HG02840 (cell line): ENCODE data around the gene GANC.
"Not testable (repeated sequence)": the region's sequence is repeated elsewhere in the genome, so short reads cannot be mapped to it uniquely, and the experiment has no call there.

Source experiments
- ATAC-seq: cut with Tn5 transposase; IDR thresholded peaks from one replicate; pipeline ENCODE4 v1.9.1; 2021; ENCODE audit warnings: mild to moderate bottlenecking, moderate library complexity, moderate number of reproducible peaks; ENCODE audit not compliant: unreplicated experiment, low FRiP score

The GANC gene

DNA sequence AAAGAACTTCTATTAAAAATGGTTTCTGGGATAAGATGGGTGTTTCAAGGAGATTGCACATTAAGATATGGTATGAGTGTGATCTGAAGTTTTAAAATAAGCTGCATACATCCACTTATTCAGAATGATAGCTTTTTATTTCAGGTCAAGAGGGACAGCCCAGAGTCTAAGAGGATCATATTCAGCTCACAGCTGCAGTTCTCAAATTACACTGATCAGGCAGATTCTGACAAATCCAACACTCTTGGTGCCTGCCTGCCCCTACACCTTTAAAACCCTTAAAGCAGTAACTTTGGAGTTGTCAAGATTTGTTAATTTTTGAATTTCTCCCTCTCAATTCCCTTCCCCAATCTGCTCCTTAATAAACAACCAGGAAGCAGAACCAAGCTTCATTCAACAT is 9.3 kb downstream of the GANC start:
- ATAC-seq = no peak

DNA sequence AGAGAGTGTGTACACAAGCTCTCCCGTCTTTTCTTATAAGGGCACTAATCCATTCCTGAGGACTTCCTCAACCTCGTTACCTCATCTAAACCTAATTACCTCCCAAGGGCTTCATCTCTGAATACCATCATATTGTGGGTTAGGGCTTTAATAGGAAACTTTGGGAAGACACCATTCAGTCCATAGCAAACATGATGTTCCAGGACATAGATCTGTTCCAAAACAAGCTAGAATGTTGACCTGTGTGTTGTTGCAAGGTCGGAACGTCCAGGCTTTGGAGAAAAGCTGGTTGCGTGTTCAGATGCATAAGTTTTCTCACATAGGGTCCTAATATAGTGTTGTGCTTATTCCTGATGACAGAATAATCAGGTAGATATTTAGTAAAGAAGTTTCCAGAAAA is 9.9 kb downstream of the GANC start:
- no peak for ATAC-seq

DNA sequence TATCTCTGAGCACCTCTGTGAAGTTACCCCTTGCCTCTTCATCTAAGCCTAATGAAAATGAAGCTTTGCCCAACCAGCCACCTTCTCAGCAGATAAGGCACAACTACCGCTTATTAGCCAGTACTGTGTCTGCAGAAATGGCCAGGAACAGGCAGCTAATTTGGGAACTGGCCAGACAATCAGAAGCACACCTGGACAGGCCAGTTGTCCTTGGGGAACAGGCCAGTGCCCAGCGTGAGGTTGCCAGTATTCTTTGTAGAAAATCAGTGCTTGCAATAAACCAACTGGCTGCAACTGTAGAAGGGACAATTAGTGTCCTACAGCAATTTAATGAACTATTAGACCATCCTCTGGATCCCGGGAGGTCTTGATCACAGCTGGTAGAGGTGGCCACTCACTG is 10.7 kb downstream of the GANC start:
- no peak for ATAC-seq

DNA sequence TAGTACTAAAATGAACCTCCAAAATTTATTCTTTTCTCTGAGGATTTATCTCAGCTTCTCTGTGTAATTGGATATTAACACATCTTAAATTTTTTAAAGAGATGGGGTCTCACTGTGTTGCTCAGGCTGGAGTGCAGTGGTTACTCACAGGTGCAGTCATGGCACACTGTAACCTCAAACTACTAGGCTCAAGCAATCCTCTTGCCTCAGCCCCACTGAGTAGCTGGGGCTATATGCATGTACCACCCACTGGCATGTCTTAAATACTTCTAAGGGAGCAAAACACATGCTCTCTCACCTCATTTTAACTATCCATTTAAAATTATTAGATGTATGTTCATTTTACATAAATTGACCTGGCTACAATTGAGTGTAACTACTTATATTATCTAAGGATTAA is 11.6 kb downstream of the GANC start:
- ATAC-seq = no peak

DNA sequence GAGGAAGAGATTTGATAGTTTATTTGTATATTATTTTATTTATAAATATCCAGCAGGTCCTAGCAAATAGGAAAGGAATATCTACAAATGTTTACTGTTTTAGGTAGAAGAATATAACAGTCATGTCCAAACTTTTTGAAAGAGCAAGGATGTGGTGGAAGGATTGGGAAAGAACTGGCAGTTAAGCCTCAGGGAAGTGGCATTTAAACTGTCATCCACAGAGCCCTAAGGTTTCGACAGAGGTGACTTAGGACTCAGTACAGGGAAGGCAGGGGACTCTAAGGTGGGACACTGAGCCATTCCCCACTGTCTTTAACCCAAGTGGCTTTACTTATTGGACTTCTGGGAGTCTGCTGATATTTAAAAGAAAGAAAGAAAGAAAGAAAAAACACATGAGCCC is 12.0 kb downstream of the GANC start:
- no peak for ATAC-seq

DNA sequence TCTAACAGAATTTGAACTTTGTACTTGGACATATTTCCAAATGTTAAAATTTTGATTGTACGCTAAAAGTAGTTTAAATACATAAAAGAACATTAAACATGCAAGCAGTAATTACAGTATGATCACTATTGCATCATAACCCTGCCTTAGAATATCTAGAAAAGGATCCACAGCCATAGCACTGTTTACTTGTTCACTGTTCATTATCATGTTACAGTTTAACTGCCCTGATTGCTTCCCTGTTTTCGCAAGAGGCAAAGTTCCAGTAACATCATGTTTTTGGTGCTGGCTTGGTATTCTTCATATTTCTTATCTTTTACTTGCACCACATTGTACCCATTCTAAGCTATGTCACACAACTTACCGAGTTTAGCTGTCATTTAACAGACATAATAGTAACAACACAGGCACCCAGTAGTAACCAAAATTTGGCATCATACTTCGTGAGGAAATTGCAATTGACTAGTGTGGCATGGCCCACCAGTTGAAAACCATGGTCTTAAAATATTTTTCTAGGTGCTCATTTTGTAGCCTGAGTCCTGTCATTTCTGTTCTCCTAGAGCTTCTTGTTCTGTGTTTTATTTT is 13.5 kb downstream of the GANC start:
- no peak for ATAC-seq

DNA sequence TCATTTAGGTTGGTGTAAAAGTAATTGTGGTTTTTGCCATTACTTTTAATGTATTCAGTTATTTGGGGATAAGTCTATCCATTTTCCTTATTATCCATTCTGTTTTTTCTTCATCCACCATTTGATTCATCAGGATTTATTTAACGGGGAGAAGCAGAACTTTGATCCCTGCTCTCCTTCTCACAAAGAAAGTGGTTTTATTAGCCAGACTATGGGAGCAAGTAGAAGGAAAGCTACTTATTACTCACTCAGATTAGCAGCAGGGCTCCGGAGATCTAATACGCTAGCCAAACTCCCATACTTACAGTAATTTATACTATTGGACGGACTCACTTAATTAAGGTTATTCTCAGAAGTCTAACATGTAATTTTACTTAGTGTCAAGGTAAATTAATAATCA is 14.9 kb downstream of the GANC start:
- ATAC-seq = no peak

DNA sequence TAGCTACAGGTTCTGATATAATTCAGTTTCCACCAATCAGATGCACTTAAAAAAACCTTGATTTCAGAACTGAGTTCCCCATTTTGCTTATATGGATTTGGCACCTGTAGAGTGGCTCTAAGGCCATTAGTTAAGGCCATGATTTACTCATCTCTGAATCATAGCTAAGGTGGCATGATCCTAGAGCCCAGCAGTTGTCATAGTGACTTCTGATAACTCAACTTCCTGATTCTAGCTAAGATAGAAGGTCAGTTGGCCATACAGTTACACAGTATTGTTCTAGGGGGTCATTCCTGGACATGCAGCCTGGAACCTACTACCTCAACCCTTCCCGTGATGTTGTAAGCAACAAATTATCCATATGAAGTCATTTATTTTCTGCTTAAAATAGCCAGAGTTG is 16.2 kb downstream of the GANC start:
- ATAC-seq = no peak

DNA sequence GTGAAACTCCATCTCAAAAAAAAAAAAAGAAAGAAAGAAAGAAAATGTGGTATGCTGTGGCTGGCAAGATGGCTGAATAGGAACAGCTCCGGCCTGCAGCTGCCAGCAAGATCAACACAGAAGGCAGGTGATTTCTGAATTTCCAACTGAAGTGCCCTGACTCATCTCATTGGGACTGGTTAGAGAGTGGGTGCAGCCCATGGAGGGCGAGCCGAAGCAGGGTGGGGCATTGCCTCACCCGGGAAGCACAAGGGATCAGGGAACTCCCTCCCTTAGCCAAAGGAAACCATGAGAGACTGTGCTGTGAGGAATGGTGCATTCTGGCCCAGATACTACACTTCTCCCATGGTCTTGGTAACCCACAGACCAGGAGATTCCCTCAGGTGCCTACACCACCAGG is 28.0 kb downstream of the GANC start:
- ATAC-seq = not testable (repeated sequence)

DNA sequence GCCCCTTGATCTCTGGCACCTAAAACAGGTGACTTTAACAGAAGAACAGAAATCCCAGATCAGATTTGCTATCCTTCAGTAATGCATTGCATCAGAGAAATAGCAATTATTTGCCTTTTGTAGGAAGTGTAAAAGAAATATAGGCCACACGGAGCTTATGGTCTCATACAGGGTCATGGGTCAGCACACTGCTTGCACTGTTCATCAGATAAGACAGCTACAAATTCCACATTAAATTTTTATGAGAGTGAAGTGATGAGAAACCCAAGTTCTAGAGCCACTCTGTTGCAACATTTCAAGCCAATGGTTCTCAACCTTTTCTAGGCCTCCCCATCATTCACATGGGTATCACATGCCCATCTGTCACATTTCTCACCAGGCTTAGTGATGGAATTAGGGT is 33.7 kb downstream of the GANC start:
- no peak for ATAC-seq

DNA sequence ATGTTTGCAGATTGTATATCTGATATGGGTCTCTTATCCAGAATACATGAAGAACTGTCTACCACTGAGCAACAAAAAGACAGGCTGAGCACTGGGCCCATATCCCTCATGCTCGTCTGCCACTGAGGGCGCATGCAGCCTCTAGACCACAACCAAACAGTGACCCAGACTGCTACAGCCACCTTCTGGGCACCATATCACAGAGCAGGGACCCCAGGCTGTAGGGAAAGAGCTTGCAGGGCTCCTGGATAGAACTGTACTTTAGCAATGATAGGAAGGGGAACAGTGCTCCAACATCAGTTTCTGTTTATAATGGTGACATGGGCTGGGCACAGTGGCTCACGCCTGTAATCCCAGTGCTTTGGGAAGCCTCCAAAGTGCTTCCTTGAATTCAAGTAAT is 40.5 kb downstream of the GANC start:
- no peak for ATAC-seq

DNA sequence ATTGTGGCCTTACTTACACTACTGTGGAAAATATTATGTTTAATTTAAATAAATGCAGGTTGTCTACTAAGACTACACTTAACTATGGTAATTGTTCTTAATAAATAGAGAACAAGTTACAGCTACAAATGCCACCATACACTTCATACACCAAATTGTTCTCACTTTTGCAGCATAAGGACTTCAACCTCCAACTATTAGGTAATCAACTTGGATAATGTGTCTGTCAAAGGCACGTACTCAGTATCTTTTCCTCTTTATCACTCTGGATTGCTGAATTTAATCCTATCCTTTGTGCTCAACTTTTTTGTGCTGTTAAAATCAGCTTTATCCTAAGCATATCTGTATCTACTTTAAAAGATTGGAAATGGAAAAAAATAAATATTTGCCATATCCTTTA is 41.8 kb downstream of the GANC start:
- no peak for ATAC-seq

DNA sequence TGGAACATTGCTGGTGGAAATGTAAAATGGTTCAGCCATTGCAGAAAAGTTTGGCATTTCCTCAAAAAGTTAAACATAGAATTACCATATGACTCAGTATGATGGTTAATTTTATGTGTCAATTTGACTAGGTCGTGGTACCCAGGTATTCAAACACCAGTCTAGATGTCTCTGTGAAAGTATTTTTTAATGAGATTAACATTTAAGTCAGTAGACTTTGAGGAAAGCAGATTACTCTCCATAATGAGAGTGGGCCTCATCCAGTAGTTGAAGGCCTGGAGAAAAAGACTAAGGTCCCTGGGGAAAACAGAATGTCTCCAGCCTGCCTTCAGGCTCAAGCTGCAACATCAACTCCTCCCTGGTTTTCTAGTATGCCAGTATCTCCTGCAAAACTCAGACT is 42.5 kb downstream of the GANC start:
- no peak for ATAC-seq

DNA sequence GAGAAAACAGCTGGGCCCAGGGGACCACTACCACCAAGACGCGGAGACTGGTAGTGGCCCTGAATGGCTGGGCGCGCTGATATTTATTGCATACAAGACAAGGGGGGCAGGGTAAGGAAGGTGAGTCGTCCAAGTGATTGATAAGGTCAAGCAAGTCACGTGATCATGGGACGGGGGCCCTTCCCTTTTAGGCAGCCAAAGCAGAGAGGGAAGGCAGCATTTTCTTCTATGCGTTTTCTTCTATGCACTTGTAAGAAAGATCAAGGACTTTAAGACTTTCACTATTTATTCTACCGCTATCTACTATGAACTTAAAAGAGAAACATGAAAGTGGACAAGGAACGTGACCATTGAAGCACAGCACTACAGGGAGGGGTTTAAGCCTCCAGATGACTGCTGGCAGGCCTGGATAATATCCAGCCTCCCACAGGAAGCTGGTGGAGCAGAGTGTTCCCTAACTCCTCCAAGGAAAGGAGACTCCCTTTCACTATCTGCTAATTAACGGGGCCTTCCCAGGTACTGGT is 43.3 kb downstream of the GANC start:
- not testable (repeated sequence) for ATAC-seq

DNA sequence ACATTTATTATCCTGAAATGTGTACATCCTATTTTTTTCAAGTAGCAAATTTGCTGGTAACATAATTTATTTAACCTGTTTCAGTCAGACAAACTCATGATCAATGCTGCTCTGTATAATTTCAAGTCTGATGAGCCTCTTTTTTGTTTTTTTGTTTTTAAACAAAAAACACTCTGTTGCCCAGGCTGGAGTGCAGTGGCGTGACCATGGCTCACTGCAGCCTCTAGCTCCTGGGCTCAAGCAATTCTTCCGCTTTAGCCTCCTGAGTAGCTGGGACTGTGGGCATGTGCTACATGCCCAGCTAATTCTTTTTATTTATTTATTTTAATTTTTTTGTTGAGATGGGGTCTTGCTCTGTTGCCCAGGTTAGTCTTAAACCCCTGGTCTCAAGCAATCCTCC is 46.2 kb downstream of the GANC start:
- ATAC-seq = no peak

DNA sequence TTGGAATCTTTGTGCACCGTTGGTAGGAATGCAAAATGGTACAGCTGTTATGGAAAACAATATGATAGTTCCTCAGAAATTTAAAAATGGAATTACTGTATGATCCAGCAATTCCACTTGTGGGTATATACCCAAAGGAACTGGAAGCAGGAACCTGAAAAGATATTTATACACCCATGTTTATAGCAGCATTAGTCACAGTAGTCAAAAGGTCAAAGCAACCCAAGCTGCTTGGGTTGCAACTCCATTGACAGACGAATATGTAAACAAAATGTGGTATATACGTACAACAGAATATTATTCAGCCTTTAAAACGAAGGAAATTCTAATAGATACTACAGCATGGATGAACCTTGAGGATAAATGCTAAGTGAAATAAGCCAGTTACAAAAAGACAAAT is 51.3 kb downstream of the GANC start:
- no peak for ATAC-seq

DNA sequence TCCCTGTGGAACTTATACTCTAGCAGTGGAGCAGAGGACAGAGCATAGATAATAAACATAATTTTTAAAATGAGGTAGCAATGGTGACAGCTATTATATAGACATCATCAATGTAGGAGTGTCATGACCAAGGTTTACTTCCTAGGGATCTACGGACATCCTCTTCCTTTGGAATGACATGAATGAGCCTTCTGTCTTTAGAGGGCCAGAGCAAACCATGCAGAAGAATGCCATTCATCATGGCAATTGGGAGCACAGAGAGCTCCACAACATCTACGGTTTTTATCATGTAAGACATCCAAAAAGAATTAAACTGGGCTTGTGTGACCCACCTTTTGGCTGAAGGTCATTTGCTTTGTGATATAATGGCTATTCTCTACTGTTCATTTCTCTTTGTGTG is 56.2 kb downstream of the GANC start:
- ATAC-seq = no peak

DNA sequence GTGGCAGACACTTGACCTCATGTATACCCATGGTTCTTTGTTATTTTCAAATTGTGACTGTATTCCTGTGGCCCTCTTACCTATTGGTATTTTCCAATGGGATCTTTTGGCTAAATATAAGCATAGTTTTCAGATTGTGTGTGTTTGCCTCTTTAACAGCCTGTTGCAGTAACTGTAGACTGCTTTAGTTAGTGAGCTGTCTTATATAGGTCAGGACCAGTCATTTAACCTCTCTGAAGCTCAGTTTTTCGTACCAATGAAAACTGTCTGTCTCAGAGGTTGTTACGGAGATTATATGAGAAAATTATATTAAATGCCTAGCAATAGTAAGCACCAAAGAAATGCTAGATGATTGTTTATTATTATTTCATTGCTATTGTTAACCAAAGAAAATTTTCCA is 57.0 kb downstream of the GANC start:
- no peak for ATAC-seq

DNA sequence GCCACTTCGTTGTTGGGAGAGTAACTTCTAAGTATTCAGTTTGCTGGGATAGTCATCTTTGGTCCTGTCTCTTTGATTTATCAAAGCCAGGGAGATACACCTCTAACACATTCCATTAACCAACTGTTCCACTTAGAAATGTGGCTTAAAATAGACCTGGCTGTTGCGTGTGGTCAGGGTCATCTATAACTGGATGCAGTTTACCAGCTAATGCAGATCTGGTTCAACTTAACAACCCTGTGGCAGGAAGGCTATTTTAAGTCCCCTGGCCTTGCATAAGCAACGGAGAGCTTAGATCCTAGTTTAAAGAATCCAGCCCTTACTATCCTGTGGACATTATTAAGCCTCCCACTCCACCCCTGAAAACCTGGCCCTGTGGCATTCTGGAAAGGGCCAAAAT is 58.2 kb downstream of the GANC start:
- no peak for ATAC-seq

DNA sequence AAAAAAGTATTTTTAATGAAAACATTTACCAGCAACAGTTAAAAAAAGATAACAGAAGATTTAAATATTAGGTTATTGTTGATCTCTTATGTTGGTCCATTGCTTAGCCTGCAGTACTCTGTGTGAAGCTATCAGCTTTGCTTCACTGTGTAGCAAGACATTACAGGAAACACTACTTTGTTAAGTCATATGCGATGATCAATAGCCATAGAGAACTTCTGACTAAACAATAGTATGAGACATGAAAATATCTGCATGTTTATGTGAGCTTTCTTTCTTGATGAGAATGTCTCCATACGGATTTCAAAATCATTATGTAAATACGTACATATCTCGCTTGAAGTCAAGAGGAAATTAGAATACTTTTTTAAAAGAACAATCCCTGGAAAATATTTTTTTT is 59.3 kb downstream of the GANC start:
- no peak for ATAC-seq

DNA sequence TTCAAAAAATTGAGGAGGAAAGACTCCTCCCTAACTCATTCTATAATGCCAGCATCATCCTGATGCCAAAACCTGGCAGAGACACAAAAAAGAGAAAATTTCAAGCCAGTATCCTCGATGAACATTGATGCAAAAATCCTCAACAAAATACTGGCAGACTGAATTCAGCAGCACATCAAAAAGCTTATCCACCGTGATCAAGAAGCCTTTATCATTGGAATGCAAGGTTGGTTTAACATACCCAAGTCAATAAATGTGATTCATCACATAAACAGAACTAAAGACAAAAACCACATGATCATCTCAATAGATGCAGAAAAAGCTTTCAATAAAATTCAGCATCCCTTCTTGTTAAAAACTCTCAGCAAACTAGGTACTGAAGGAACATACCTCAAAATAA is 62.1 kb downstream of the GANC start:
- no peak for ATAC-seq

DNA sequence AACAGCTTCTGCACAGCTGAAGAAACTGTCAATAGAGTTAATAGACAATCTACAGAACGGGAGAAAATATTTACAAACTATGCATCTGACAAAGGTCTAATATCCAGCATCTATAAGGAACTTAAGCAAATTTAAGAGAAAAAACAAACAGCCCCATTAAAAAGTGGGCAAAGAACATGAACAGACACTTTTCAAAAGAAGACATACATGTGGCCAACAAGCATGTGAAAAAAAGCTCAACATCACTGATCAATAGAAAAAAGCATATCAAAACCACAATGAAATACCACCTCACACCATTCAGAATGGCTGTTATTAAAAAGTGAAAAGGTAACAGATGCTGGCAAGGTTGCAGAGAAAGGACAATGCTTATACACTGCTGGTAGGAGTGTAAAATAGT is 63.6 kb downstream of the GANC start:
- not testable (repeated sequence) for ATAC-seq

DNA sequence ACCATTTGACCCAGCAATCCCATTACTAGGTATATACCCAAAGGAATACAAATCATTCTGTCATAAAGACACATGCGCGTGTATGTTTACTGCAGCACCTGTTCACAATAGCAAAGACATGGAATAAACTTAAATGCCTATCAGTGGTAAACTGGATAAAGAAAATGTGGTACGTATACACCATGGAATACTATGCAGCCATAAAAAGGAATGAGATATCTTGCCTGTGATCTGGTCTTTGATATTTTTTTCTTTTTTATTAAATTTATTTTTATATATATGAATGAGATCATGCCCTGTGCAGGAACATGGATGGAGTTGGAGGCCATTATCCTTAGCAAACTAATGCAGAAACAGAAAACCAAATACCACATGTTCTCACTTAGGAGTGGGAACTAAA is 64.1 kb downstream of the GANC start:
- not testable (repeated sequence) for ATAC-seq
